Measurements from ENCODE around the gene CPSF4L. TPM values are rescaled to one million over a fixed set of nuclear protein-coding genes. Genes with fewer than 3 reads are reported as not detected.

Gene CPSF4L
- total and polyA plus RNA-seq, 2 of the 13 experiments (the other 11 are each of a cell fraction or from before 2014, with no cell fraction given) = 0.73 to 1.6 TPM

- TF ChIP-seq, protein P1, sequence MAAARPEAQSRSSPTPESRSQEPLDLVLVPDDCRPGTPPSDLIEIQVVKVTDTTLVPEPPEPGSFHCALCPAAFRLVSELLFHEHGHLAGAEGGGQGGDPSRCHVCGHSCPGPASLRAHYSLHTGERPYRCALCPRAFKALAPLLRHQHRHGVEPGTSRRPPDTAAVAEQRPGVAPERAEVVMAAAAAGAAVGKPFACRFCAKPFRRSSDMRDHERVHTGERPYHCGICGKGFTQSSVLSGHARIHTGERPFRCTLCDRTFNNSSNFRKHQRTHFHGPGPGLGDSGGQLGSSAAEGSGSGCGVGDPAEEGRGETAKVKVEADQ (CRISPR knock-in tag; IDR thresholded peaks at IDR 0.05; ENCODE audit: borderline replicate concordance) = no peak
- TF ChIP-seq, protein P2, sequence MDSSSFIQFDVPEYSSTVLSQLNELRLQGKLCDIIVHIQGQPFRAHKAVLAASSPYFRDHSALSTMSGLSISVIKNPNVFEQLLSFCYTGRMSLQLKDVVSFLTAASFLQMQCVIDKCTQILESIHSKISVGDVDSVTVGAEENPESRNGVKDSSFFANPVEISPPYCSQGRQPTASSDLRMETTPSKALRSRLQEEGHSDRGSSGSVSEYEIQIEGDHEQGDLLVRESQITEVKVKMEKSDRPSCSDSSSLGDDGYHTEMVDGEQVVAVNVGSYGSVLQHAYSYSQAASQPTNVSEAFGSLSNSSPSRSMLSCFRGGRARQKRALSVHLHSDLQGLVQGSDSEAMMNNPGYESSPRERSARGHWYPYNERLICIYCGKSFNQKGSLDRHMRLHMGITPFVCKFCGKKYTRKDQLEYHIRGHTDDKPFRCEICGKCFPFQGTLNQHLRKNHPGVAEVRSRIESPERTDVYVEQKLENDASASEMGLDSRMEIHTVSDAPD (CRISPR knock-in tag; IDR thresholded peaks at IDR 0.05) = peak; percentile 68; the same call in 1 of the 2 replicates
- TF ChIP-seq HDAC6 (IDR thresholded peaks at IDR 0.05; ENCODE audit: low read depth, low read length) (no peak), SRSF1 (optimal IDR thresholded peaks at IDR 0.05; ENCODE audit: low read depth, low read length) (no peak), NPAS2 (CRISPR knock-in tag; IDR thresholded peaks at IDR 0.05; ENCODE audit: borderline replicate concordance) (no peak), SOX6 (IDR thresholded peaks at IDR 0.05) (no peak), SOX6 (CRISPR knock-in tag; IDR thresholded peaks at IDR 0.05) (peak; percentile 82), FOXK1 (CRISPR knock-in tag; IDR thresholded peaks at IDR 0.05; ENCODE audit: borderline replicate concordance, low read depth) (no peak; the same call in 1 of the 2 replicates), ZNF530 (CRISPR knock-in tag; IDR thresholded peaks at IDR 0.05; ENCODE audit: low read depth) (no peak), ZNF792 (CRISPR knock-in tag; IDR thresholded peaks at IDR 0.05) (no peak), ZNF333 (CRISPR knock-in tag; IDR thresholded peaks at IDR 0.05; ENCODE audit: borderline replicate concordance) (0 out of 2 replicates have a peak, but pooled peaks have one; percentile 45), ZKSCAN5 (CRISPR knock-in tag; IDR thresholded peaks at IDR 0.05) (no peak), ZNF354B (CRISPR knock-in tag; IDR thresholded peaks at IDR 0.05) (0 out of 2 replicates have a peak, but pooled peaks have one; percentile 42), RBM22 (optimal IDR thresholded peaks at IDR 0.05; ENCODE audit: low read length) (no peak), YEATS2 (CRISPR knock-in tag; IDR thresholded peaks at IDR 0.05; ENCODE audit: borderline replicate concordance) (no peak), HNRNPK (IDR thresholded peaks at IDR 0.05; ENCODE audit: low read depth, low read length, poor library complexity, severe bottlenecking) (no peak), KLF6 (CRISPR knock-in tag; IDR thresholded peaks at IDR 0.05) (no peak), ZNF607 (CRISPR knock-in tag; IDR thresholded peaks at IDR 0.05; ENCODE audit: borderline replicate concordance) (no peak)
- TF ChIP-seq, protein P3, sequence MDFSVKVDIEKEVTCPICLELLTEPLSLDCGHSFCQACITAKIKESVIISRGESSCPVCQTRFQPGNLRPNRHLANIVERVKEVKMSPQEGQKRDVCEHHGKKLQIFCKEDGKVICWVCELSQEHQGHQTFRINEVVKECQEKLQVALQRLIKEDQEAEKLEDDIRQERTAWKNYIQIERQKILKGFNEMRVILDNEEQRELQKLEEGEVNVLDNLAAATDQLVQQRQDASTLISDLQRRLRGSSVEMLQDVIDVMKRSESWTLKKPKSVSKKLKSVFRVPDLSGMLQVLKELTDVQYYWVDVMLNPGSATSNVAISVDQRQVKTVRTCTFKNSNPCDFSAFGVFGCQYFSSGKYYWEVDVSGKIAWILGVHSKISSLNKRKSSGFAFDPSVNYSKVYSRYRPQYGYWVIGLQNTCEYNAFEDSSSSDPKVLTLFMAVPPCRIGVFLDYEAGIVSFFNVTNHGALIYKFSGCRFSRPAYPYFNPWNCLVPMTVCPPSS (IDR thresholded peaks at IDR 0.05) = no peak
- TF ChIP-seq, protein P4, sequence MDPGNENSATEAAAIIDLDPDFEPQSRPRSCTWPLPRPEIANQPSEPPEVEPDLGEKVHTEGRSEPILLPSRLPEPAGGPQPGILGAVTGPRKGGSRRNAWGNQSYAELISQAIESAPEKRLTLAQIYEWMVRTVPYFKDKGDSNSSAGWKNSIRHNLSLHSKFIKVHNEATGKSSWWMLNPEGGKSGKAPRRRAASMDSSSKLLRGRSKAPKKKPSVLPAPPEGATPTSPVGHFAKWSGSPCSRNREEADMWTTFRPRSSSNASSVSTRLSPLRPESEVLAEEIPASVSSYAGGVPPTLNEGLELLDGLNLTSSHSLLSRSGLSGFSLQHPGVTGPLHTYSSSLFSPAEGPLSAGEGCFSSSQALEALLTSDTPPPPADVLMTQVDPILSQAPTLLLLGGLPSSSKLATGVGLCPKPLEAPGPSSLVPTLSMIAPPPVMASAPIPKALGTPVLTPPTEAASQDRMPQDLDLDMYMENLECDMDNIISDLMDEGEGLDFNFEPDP (CRISPR knock-in tag; conservative IDR thresholded peaks at IDR 0.05) = 0 out of 2 replicates have a peak, but pooled peaks have one; percentile 37
- TF ChIP-seq, protein P5, sequence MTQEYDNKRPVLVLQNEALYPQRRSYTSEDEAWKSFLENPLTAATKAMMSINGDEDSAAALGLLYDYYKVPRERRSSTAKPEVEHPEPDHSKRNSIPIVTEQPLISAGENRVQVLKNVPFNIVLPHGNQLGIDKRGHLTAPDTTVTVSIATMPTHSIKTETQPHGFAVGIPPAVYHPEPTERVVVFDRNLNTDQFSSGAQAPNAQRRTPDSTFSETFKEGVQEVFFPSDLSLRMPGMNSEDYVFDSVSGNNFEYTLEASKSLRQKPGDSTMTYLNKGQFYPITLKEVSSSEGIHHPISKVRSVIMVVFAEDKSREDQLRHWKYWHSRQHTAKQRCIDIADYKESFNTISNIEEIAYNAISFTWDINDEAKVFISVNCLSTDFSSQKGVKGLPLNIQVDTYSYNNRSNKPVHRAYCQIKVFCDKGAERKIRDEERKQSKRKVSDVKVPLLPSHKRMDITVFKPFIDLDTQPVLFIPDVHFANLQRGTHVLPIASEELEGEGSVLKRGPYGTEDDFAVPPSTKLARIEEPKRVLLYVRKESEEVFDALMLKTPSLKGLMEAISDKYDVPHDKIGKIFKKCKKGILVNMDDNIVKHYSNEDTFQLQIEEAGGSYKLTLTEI (CRISPR knock-in tag; conservative IDR thresholded peaks at IDR 0.05) = no peak
Observed at GRCh38 chr17:73278465-73279453, 17.1 kb upstream of the CPSF4L start (continued).

Measured in HepG2 (cell line).